Stimulated activated CD4-positive, alpha-beta T cell treated with anti-CD3 and anti-CD28 coated beads, Interleukin-1b, Interleukin-23, amount 100 ng/mL, for 48 hours (primary cell): ENCODE measurements around the gene VCL.
"Not testable (repeated sequence)": the region's sequence is repeated elsewhere in the genome, so short reads cannot be mapped to it uniquely, and the experiment has no call there.

Experiments
- DNase-seq: peaks from one replicate; pipeline ENCODE4 v3.0.0-alpha.2; 2020

Gene VCL

DNA sequence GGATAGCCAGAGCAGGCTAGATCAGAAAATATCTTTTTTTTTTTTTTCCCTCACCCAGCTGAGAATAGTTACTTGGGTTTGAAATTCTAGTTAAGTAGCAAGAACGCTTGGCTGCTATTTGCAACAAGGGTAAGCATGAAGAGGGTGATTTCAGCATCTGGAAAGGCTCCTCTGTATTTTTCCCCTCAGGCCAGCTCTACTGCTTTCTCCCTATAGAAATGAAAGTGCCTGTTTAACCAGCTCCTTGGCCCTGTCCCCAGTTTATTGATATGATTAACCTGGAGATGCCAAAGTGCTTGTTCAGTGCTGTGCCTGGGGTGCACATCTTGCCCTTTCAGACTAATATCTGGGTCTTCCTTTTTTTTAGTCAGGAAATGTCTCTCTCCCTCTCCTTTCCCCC lies 115.6 kb downstream of the VCL start:
- DNase-seq, result no peak

DNA sequence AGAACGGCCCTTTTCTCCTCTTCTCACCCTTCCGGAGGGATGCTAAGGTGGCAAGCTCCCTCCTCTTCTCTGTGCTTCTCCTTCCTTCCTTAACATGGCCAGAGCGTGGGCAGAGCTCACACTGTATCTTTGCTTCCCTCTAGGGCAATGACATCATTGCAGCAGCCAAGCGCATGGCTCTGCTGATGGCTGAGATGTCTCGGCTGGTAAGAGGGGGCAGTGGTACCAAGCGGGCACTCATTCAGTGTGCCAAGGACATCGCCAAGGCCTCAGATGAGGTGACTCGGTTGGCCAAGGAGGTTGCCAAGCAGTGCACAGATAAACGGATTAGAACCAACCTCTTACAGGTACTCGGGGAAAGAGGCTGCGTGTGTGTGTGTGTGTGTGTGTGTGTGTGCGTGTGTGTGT lies 116.1 kb downstream of the VCL start:
- no peak for DNase-seq

DNA sequence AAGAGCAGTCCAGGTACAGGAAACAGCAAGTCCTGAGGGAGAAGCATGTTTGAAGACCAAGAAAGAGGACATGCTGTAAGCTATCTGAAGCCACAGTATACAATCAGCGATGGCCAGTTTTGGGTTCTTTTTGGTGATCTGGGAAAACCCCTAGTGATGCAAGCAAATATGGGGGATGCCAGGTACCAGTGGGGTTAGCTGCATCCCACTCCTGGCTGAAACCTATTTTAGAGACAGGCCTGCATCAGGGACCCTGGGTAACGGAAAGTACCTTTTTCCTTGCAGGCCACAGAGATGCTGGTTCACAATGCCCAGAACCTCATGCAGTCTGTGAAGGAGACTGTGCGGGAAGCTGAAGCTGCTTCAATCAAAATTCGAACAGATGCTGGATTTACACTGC lies 119.8 kb downstream of the VCL start:
- DNase-seq, result no peak

DNA sequence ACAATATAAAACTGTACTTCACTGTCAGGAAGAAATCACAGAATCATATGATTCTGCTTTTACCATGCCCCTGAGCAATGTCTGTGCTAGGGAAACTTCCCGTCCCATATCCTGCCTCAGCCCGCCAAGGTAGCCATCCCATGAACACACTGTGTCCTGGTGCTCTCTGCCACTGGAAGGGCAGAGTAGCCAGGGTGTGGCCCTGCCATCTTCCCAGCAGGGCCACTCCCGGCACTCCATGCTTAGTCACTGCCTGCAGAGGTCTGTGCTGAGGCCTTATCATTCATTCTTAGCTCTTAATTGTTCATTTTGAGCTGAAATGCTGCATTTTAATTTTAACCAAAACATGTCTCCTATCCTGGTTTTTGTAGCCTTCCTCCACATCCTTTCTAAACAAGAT lies 120.9 kb downstream of the VCL start:
- DNase-seq, result no peak

DNA sequence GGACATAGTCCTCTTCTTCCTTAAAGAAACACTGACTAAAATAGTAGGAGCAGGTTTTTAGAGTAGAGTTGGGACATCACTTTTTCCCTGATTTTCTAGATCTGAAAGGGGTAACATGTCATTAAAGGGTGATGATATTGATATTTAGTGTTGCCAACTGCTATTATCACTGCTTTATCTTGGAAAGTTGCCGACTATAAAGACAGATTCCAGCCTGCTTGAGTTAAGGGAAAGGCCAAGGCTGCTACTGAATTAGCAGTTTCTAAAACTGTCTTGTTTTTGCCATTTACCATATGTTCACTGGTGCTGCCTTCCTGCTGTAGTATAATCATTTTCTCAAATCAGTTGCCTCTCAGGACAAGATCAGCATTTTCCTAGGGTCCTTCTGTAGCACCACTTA lies 123.0 kb downstream of the VCL start:
- DNase-seq, result no peak

DNA sequence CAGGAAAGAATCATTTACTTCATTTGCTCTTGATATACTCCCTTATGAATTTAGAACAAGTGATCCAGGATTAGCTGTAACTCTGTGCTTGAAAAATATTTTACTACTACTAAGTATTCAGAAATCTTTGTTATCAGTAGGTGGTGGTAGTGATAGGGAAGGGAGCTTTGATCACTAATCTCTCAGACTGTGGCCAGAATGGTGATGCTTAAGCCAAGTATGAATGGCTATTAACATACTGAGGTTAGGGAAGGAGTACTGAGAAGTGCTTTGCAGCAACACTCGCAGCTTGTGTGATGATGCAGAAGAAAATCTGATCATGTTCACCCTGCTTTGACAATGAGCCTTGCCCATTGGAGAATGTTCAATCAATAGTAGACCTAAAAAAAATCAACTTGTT lies 123.5 kb downstream of the VCL start:
- DNase-seq, result no peak

DNA sequence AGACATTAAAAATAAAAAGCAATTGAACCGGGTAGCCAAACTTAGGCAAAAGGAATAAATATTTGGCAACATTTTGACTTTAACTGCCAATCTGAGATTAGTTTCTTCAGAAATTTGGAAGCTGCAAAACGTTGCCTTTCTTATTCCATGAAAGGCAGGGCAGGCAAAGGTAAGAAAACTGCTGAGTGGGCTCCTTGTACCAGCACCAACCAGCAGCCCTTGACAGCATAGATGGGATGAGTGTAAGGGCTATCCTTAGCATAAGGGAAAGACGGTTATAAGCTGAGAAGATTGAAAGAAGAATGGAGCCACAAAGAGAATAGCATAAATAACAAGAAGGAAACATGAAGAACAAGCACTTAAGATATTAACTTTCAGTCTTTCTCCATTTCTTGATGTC lies 124.1 kb downstream of the VCL start:
- no peak for DNase-seq

DNA sequence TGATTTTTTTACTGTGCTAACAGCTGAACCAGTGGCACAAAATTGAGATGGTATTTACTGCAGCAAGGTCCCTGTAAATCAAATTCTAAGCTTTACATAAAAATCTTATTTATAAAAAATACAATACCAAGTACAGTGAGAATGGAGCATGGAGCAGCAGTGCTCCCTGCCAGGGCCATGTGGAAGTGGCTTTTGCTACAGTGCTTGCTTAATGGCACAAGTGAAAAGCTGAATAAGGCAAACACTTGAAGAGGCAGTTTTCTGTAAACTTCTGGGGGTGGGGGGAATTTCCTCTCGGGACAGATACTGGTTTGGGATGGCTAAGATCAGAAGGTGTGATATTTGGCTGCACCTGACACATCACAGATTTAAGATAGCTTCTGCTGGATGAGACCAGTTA lies 125.2 kb downstream of the VCL start:
- DNase-seq, result no peak

DNA sequence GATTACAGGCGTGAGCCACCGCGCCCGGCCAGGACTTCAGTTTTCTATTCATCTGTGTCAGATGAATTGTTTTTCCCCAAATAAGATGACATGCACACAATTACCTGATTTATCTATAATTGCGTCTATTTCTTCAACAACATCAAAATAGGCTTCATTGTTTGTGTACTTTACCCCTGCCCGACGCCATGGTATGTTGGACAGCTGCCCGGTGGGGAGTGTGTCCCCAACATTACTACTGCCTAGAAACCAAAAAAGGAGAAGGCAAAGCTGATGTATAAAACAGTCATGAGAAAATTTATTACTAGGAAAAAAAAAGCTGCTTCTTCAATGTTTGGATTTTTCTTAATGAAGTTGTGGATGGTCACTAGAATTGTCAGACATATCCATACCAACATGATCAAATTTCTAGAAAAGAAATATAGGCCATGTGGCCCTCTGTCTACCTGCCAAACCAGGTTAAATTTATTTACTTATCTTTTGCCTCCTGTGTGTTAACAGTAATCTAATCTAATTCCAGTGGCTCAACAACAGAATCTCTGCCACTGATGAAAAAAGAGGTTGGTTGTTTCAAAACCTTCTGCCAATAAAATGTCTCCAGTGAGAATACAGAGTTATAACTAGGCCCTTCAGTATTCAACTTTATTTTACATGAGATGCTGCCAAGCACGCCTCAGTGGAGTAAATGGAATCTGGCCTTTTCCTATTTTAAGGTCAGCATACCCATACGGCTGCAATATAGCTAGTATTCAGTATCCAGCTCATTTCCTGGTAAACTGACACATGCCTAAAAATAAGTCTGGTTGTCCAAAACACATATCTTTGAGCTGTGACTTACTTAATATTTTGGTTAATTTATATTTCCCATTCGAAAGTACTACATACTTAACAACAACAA lies 136.3 kb downstream of the VCL start:
- no peak for DNase-seq

DNA sequence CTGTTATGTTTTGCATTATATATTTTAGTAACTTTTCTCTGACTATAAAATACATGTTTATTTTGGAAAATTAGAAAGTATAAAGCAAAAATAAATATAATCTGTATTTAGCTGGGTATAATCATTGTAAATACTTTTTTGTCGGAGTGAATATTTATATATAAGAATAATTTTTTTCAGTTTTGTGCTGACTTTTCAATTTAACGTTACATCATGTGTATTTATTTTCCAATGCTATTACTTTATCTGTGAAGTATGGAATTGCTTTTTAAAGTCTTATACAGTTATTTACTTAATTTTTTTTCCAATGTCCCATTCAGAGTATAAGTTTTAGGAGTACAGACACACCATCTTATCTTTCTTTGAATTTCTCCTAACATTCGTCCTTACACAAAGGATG lies 137.5 kb downstream of the VCL start:
- DNase-seq, result no peak

DNA sequence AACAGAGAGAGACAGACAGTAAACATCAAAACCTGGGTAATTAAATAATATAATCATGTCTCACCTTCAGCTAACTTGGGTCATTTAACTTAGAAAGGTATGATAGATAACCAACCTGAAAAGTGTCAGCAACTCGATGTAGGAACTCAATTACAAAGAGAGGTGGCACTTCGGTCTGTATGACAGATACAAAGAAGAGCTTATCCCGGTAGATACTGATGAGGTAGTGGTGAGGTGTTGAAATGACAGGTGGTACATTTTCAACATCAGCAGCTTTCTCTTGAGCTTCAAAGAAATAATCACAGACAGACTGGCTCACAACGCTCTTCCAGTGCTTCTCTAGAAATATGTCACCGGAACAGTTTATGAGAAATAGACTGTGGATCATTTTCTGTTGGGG lies 140.1 kb downstream of the VCL start:
- DNase-seq, result no peak

DNA sequence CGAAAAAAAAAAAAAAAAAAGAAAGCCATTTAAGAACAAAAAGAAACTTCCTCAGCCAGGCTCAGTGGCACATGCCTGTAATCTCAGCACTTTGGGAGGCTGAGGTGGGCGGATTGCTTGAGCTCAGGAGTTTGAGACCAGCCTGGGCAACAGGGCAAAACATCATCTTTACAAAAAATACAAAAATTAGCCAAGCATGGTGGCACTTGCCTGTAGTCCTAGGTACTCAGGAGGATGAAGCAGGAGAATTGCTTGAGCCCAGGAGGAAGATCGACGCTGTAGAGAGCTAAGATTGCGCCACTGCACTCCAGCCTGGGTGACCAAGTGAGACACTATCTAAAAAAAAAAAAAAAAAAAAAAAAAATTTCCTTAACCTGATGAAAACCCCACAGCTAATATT lies 140.7 kb downstream of the VCL start:
- not testable (repeated sequence) for DNase-seq

DNA sequence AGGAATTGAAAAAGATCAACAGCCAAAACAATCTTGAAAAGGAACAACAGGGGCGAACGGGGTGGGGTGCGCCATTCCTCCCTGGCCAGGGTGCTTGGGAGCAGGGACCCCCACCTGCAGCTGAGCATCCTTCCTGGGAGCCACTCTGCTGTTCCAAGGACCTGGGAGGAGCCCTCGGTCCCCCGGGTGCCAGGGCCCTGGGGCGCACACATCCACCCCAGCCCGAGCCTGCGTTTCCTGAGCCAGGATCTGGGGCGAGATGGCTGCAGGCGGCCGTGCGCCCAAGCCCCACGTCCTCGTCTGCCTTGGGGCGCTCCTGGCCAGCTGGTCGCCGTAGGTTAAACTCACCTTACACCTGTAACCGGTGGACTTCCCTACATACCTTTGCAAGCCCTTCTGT lies 142.1 kb downstream of the VCL start:
- no peak for DNase-seq

DNA sequence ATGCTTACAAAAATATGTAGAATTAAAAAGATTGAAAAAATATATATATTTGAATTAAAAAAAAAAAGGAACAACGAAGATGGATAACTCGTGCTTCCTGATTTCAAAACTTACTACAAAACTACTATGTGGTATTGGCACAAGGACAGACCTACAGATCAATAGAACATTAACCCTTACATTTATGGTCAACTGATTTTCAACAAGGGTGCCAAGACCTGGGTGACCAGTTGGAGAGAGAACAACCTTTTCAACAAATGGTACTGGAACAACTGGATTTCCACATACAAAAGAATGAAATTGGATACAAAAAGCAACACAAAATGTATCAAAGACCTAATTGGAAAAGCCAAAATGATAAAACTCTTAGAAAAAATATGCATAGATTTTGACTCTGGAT lies 142.6 kb downstream of the VCL start:
- no peak for DNase-seq

DNA sequence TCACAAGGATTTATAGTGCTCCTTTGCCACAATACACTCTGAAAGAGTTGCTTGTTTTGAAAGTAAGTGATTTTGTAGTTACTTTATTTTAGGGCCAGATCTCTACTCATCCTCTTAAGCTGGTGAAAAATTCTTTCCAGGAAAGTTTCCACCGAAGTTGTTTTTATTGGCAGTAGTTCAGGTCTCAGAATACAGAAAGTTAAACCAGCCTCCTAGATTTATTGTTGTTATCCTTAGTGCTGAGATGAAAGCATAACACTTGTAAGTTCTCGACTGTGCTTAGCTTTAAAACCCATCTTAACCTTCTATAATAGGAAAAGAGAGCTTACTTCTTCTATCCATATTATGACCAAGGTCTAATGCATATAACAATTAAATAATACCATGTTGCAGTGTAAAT lies 147.2 kb downstream of the VCL start:
- no peak for DNase-seq

DNA sequence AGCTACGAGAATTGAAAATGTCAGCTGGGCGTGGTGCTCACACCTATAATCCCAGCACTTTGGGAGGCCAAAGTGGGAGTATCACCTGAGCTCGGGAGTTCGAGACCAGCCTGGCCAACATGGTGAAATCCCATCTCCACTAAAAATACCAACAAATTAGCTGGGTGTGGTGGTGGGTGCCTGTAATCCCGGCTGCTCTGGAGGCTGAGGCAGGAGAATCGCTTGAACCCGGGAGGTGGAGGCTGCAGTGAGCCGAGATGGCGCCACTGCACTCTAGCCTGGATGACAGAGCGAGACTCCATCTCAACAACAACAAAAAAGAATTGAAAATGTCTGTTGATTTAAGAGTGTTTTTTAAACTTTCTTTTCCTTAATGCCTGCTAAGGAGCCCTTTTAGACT lies 149.1 kb downstream of the VCL start:
- DNase-seq, result not testable (repeated sequence)

DNA sequence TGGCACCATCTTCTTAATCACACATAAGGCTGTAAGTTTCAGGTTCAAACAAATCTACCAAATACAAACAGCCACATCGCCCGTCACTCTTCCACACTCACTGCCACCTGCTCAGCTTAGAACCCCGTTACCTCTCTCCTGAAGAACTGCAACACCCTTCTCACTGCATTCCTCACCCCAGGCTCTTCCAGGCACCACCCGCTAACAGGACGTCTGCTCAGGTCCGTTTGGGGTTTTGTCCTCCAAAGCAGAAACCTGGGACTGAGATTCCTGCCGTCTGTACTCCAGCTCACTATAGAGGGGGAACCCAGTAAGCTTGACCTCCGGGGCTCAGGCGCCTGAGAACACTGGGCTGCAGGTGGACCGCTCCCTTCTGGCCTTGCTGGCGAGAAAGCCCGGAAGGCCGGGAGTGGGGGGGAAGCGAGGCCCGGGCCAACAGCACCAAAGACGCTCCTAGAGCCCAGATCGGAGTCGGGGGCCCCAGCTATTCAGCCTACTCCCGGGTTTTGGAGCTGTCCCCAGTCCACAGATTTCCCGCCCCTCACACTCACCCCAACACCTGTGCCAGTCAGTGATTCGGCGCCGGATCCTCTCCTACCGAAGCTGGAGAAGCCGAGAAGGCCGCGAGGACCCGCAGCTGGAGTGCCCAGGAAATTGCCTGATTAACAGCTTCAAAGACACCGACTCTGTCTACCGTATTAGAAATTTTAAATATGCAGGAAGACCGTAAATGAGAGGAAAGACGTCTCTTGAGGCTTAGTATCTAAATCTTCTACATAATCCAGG lies 152.5 kb downstream of the VCL start, which contains the start of gene AP3M1:
Gene AP3M1 (minus strand): TSS at position 625 of the 786 bp plus-strand sequence. CDS start 12,449 bp downstream, outside the sequence.
- DNase-seq, result peak; percentile 83

DNA sequence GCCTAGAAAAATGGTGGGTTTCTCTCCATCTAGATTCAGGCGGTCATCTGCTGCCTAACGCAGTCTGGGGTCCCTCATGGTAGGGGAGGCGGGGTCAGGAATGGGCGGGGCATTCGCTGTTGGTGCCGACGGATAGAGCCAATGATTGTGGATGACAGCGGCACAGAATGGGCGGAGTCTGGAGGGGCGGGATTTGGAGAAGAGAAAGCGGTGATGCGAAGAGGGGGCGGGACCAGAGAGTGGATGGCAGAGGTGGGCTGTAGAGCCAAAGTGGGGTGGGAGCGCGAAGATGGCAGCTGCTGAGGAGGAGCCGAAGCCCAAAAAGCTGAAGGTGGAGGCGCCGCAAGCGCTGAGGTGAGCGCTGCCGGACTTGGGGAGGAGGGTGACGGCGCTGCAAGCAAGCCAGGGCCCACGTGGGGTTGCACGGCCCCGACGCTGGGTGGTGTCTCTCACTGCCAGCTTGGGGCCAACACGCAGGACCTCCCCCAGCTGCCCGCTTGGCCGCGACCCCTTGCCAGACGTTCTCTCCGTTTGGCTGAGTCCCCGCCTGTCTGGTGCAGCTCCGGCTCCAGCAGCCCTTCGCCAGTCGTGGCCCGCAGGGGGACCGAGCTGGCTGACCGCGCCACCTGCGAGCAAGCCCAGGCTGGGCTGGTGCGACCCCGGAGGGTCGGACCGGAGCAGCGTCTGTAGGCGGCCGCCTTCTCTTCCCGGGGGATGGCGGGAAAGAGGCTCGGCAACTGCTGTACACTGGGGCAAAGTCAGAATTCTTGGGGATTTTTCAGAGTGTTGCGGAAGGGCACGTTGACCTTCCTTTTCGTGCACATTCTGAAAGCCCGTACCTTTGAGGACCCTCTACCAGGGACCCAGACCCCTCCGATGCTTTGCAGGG lies 153.3 kb downstream of the VCL start, which contains the start of gene ADK:
Gene ADK (plus strand): TSS at position 232 of the 889 bp plus-strand sequence. CDS start 58 bp downstream, at position 290.
- DNase-seq, result peak; percentile 100

DNA sequence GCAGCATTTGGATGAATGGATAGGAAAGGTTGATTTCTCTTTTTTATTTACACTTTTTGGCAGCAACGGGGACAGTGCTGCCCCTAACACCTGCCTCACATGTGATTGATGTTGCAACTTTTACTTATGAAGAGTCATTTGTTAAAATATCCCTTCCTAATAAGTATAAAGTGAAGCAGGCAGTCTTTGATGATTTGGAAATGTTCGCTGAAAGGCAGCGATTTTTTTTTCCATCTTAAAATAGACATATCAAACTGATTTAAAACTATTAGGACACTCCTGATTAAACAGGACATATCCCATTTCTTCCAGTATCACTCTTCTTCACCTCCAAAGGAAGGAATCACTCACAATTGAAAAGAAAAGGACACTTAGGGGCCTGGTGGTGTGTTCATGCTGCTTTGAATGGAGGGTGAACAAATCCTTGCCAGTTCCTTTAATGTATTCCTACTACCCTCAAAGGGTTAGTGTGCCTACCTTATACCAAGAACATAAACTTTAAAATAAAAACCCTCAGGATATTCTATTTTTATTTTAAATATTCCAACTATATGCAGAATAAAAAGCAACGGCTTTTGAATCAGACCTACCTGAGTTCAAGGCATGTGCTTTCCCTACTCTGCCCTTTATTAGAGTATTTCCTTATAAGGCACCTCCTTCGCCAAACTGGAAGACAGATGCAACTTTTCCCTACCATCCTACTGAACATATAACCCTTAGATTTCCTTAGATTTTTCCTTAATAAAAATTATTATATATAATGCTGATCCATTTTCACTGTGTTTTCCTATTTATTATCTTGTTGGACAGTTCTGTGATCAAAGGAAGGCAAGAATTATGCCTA lies 154.2 kb downstream of the VCL start:
- no peak for DNase-seq

DNA sequence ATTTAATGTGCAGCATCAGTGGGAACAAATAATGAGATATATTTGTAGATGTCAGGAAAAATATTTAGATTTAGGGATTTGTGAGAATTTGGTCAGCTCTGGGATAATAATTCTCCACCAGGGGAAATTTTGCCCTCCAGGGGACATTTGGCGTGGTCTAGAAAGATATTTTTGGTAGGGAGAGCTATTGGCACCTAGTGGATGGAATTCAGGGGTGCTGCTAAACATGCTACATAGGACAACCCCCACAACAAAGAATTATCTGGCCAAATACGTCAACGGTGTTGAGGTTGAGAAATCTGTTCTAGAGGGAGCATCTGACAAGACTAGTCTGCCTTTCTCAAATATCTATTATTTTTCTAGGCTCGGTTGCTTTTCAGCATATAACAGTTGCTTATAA lies 155.2 kb downstream of the VCL start:
- DNase-seq, result no peak

DNA sequence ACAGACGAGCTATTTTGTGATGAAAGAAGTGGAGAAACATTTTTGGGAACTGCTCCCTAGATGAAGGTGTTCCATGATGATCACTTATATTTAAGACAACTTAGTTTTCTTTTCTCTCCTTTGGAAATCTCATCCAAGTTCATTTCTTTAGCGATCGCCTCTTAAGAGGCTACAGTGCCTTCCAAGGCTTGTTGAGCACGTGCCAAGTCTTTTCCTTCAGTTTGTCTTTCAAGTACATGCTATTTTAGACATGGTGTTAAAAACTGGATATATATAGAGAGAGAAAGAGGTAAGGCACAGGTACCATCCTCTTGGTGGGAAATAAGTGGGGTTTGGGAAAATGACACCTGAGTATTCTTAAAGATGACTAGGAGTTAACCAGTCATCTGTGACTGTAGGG lies 155.8 kb downstream of the VCL start:
- DNase-seq, result no peak

DNA sequence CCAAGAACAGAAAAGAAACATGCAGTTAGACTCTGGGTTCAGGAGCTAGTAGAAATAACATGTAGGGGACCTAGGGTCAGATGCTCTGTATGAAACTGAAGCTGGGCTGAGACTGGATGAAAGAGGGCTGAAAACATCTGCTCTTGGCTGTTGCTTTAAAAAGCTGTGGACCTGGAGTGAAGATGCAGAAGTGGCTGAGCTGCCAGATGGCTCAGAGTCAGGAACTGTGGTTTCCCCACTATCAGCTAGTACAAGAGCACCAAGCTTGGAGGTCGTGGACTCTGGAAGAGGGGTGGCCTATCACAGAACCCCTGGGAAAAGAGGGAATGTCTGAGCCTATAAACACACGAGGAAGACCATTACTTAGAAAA lies 159.0 kb downstream of the VCL start:
- DNase-seq, result no peak
